NCI-H82 (cell line): ENCODE results near the gene RGS1.
A peak's percentile ranks its signal among the peaks of the same experiment; 100 is the strongest.
"Not testable (repeated sequence)": the region's sequence is repeated elsewhere in the genome, so short reads cannot be mapped to it uniquely, and the experiment has no call there.

ENCODE experiments used
- DNase-seq: peaks from one replicate; lab custom pipeline; 2025; lab: John Stamatoyannopoulos, UW

The RGS1 gene

DNA sequence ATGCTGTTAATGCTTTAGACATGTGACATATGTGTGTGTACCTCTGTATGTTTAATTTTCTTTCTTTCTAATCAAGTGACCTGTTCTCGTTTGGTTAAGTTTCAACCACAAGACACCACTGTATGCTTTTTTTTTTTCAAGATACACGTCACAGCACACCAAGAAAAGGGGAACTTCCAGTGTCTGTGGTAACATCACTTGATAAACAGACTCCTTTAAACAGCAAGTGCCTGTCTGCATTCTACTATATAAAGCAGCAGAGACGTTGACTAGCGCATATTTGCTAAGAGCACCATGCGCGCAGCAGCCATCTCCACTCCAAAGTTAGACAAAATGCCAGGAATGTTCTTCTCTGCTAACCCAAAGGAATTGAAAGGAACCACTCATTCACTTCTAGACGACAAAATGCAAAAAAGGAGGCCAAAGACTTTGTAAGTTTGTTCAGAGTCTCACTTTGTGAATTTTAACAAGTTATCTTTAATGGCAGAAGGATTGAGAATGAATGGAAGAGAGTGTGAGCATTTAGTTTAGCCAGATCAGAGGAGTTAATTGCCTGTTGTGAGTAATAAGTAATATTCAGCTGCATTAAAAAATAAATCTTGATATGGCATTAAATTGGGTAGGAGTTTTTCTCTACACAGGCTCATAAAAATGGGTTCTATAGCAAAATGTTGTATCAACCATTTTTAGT is at the start of gene RGS1:
Gene RGS1 (plus strand): TSS at position 275 of the 691 bp plus-strand sequence. CDS start 20 bp downstream, at position 295.
- DNase-seq, result no peak

- no peak for DNase-seq
Observed at GRCh38 chr1:192527111-192527795, 48.3 kb upstream of the RGS1 start.

DNA sequence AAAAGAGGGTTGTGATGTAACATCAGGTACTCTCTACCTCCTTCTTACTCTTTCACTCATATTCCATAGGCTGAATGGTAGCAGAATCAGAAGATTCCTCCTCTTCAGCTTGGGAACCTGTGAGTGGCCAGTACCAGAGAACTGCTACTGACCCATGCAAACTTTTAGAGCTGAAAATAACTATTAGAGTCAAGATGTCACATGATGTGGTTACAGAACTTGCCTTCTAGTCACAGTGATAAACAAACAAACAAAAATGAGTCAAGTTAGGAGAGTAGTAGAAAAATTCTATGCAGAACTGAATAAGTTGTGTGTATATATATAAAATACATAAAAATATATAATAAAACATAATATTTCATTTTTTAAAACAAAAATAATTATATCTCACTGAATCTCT is 47.6 kb upstream of the RGS1 start:
- no peak for DNase-seq

DNA sequence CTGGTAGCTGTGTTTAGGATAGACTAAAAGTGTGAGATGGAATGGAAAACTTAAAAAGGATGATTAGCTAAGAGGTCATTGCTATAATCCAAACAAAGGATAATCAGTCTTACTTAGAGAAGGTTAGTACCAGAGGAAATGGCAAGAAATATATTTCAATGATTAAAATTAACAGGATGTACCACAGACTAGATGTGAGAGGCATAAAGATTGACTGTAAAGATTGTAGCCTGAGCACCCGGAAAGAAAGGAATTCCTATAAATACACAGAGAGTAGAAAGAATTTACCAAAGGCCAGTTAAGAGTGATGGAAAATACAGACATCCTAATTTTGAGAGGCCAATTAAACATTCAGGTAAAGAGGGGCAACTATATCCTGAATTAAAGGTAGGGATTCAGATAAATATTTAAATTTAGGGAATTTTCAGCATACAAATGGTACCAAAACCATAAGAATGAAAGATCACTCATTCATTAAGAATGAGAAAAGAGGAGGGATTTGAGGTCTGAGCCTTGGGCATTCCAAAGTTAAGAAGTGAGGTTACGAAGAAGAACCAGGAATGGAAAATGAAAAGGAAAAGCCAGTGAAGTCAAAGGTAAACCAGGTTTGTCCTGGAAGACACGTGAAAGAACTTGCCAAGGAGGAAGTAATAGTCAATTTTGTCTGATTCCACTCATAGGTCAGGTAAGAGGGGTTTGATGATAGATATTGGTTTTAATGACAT is 46.4 kb upstream of the RGS1 start:
- DNase-seq, result no peak

GRCh38 chr1:192529811-192530210 is 45.8 kb upstream of the RGS1 start:
- DNase-seq, result no peak

DNA sequence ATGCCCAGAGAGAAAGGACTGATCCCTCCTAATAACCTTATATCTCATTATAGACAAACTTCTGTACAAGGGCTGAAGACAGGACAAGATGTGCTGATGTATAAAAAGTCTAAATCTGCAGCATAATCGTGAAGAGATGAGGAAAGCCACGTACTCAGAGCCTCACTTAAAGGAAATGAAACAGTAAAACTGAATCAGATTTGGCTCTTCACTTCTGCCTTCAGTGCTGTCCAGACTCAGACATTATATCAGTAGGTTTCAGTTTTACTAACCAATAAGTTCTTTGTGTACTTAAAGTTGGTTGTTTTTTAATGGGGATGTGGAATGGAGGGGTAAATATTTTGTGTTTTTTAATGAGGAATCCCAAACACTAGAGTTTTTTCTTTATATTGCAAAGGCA is 45.3 kb upstream of the RGS1 start:
- no peak for DNase-seq

- DNase-seq, result not testable (repeated sequence)
Observed at GRCh38 chr1:192531037-192531703, 44.4 kb upstream of the RGS1 start.

GRCh38 chr1:192534666-192535065 is 40.9 kb upstream of the RGS1 start:
- no peak for DNase-seq

- peak; percentile 15 for DNase-seq
Observed at GRCh38 chr1:192535916-192536664, 39.5 kb upstream of the RGS1 start.

- DNase-seq, result no peak
Observed at GRCh38 chr1:192538407-192539296, 36.9 kb upstream of the RGS1 start.

GRCh38 chr1:192539297-192540092 is 36.1 kb upstream of the RGS1 start:
- no peak for DNase-seq

DNA sequence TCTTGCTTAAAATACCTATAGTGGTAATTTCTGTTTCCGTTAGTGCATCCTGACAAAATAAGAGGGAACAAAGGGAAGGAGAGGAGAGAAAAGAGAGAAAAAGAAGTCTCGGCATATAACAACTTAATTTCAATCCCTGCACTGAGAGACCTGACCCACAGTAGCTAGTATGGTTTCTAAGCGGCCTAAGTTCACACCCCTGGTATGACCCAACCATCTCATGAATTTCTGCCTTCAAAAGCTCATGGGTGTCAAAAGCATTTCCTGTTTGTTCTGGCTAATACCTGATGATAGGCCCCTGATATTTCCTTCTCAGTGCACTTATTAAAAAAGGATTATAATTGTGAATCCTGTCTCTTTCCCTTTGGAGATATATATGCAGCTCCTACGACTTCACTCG is 32.1 kb upstream of the RGS1 start:
- DNase-seq, result no peak

GRCh38 chr1:192545896-192546521 is 29.6 kb upstream of the RGS1 start:
- peak; percentile 12 for DNase-seq

GRCh38 chr1:192546596-192547190 is 28.9 kb upstream of the RGS1 start:
- DNase-seq, result no peak

DNA sequence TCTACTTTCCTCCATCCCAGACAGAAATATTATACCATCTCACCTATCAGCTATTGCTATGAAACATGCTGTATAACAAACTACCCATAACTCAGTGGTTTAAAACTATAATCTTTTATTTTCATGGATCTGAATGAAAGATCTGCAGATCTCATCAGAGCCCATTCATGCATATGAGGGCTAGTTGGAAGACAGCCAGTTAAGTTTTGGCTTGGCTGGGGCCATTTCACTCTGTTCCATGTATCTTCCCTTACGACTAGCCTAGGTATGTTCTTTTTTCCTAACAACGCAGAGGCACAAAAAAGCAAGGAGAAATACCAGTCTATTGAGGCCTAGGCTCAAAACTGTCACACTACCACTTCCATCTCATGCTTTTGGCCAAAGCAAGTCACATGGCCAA is 28.1 kb upstream of the RGS1 start:
- DNase-seq, result no peak

DNA sequence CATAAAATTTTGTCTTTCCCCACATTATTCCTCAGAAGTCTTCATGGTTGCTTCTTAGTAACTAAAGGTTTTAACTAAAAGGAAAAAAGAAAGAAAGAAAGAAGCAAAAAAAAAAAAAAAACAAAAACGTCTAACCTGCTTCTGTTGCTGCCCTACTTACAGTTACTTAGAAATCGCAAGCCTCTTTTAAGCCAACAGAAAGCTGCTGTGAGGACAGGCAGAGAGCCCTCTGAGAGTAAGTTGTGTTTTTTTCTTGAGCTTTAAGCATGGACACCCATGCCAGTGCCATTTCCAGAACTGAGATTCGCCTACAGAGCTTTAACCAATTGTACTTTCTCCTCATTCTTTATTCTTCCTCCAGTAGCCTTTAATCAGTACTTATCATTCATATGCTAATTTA is 25.6 kb upstream of the RGS1 start:
- no peak for DNase-seq

DNA sequence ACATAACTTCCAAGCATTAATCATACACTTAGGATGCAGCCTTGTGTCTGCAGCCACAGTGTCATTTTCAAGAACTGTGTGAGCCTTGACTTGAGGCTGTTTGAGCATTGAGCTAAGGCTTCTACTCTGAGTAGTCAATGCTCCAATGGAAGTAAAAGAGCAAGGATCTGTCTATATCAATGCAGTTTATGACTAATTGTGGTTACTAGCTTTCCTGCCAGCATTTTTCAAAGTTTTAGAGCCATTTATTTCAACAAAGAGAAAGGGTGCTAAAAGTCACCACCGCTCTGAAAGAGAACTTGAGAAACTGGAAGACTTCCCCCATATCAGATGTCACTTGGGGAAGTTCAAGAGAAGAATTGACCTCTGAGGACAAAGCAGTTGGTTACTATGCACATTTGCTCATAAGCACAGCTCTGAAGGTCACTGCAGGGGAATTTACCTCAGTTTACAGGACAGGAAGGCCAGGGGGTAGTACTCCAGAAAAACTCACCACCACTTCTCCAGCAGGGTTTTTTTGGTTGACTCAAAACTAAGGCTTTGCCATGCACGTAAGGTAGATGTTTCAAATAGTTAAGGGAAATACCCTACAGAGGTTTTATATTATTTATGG is 24.5 kb upstream of the RGS1 start:
- no peak for DNase-seq

DNA sequence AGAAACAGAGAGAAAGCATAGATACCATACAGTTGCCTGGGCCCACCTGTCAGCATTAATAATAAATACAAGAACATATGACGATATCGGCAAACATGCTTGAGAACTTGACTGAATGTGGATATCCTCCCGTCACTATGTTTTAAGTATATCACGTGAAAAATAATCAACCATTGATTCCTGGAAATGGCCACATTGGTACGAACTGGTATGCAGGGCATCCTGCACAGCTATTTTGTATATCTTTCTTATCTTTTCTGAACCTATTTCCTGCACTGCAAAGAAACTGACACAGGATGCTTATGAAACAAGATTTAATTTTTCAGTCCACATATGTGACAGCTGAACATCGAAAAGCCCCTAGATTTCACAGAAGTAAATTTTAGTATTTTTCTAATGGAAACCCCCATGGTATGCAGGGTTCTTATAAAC is 22.8 kb upstream of the RGS1 start:
- DNase-seq, result no peak

DNA sequence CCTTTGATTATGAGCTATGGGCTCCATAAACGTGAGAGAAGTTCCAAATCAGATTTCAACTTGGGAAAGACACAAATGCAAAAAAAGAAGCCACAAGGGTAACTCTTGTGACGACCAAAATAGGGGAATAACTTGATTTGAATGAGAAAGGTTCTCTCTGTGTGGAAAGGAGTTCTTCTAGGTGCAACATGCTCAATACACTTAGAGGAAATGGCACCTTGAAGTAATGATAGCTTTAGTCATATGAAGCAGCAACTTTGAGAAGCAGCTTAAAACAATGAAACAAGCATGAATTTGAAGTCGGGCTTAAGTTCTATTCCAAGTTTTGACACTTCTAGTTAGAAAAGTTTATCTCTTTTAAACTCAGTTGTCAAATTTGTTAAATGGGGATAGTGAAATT is 21.8 kb upstream of the RGS1 start:
- no peak for DNase-seq
